Stimulated activated CD8-positive, alpha-beta memory T cell treated with anti-CD3 and anti-CD28 coated beads, Interleukin-2, amount 100 ng/mL, for 1 hour (primary cell): ENCODE data around the gene PKP3.
"Not testable (repeated sequence)": the region's sequence is repeated elsewhere in the genome, so short reads cannot be mapped to it uniquely, and the experiment has no call there.

ENCODE experiments used
- DNase-seq, 2 donors: peaks; one replicate each; pipeline ENCODE4 v3.0.0-alpha.2; 2020; ENCODE audit warnings: low read depth in 2 of 2

PKP3 gene

DNA sequence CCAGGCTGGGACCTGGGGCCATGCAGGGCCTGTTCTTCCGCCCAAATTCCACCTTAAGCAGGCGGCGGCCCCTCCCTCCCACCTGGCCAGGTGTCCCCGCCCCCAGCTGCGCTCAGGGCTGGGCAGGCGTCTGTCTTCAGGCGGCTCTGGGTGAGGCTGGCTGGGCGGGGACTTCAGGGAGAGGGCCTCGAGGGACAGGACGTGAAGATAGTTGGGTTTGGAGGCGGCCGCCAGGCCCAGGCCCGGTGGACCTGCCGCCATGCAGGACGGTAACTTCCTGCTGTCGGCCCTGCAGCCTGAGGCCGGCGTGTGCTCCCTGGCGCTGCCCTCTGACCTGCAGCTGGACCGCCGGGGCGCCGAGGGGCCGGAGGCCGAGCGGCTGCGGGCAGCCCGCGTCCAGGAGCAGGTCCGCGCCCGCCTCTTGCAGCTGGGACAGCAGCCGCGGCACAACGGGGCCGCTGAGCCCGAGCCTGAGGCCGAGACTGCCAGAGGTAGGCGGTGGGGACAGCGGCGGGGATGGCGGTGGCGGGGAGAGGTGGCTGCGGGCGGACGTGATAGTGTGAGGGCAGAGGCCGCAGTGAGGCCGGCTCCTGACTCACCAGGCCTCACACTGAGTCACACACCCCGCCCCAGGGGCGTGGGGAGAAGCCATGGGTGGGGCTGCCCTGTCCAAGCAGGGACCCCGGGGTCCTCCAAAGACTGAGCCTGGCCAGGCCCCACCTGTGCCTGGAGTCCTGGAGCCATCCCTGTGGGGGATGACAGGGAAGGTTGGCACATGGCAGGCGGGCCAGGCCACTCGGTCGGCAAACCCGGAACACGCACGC lies at the start of gene PKP3:
PKP3 (plus strand) TSS at position 176 of the 824 bp plus-strand sequence; CDS start at position 260, 84 bp downstream.
- DNase-seq: no peak

- no peak for DNase-seq
These were observed 49.0 kb upstream of the PKP3 start for GRCh38 chr11:344836-345578.

GRCh38 chr11:346529-346928 lies 47.5 kb upstream of the PKP3 start:
- DNase-seq: no peak

- DNase-seq: not testable (repeated sequence)
These were observed 44.6 kb upstream of the PKP3 start for GRCh38 chr11:349270-349954.

GRCh38 chr11:350033-350722 lies 43.8 kb upstream of the PKP3 start:
- DNase-seq: not testable (repeated sequence)

GRCh38 chr11:350723-351255 lies 43.2 kb upstream of the PKP3 start:
- no peak for DNase-seq

DNA sequence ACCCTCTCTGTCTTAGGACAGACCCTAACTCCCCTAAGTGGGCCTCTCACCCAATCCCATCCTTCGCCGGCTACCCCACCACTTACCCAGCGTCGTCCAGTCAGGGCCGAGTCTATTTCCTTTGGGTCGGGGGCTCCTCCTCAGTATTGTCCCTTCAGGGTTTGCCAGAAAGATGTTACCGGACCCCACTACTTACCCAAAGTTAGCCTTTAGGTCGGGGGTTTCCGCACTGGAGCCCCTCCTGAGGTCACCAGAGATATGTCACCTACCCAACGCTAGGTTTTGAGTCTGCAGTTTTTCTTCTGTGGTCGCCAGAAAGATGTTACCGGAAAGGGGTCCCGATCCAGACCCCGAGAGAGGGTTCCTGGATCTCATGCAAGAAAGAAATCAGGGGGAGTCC lies 42.6 kb upstream of the PKP3 start:
- no peak for DNase-seq

GRCh38 chr11:352456-353031 lies 41.5 kb upstream of the PKP3 start:
- DNase-seq: no peak

DNA sequence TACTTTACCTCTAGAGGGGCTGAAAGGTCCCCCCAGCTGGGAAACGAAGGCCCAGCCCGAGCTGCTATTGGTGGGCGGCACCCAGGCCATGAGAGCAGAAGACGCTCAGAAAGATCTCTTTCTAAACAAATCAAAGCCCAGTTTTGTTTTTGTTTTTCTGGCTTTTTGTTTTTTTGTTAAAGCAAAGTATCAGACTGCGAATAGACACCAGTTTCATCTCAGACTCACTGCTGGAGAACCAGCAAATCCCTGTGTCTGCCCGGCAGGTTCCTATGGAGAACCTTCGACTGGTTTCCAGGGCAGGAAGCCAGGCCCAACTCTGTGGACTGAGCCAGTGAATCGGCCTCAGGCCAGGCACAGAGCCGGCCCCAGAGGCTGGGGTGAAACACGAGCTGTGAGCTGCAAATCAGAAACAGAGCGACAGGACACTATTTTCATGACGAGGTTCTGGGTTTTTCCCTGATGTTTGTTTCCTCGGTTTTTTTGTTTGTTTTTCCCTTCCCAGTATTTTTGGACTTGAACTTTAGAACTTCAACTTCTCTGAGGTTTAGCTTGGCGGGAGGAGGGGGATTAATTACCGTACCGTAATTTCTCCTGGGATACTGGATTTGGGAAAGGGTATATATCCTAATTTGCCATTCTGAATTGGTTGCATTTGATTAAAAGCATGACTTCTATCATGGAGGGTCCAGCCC lies 40.7 kb upstream of the PKP3 start:
- no peak for DNase-seq

DNA sequence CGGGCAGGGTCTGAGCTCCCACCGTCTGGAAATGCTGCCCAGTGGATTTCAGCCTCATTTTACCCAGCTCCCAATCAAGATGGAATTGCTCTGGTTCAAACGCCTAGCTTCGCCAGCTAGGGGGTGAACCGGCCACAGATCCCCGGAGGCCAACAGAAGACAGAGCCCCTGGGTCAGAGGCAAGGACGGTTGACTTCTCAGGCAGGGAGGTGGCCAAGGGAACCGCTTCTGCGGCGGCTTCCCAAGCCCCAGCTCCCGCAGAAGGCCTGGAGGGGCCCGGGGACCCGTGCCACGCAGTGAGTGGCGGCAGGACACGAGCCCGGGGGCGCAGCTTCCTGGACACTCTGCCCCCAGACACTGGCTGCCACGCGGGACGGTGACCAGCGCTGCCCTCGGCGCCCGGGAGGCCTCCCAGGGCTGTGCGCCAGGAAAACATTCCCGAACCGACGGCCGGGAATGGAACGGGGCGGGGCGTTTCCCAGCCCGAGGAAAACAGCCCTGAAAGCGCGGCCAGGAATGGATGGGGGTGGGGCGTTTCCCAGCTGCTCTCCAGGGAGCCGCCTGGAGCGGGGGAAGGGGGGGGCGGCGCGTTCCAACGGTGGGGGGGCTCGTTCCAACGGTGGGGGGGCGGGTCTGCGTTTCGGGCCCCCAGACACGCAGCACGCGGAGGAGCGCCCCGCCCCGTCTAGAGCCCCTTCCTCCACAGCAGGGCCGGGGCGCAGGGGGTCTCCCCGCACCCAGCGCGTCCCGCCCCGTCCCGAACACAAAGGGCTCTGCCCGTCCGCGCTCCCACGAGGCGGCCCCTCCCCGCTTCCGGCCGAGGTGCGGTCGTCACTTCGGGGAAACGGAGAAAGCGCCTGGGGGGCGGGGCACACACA lies 38.2 kb upstream of the PKP3 start:
- DNase-seq: peak; percentile 62 to 76

GRCh38 chr11:356610-357009 lies 37.4 kb upstream of the PKP3 start:
- no peak for DNase-seq

- DNase-seq: no peak
These were observed 36.4 kb upstream of the PKP3 start for GRCh38 chr11:357582-357981.

DNA sequence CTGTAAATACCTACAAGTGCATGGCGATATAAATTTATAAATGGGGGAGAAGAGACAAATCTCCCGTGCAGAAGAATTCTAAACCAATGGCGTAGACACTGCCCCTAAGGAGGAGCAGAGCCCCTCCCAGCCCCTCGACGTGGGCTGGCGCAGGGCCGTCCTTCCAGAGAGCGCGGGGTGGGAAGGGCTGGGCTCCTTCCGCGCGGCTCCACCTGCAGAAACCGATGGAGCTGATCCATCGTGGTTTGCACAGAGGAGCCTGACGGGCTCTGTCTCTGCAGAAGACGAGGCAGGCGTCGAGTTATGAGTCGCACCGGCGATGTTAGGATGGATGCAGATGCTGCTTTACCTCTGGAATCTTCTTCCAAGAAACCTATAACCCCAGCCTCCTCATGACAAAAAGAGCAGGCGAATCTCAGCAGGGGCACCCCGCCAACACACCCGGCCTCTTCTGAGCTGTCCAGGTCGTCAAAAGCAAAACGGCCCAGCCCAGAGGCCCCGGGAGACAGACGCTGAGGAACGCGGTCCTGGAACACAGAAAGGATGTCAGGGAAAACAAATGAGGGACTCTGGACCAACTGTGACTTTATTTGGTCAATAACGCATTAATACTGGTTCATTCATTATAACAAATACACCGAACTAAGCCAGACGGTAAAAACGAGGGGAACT lies 35.7 kb upstream of the PKP3 start:
- DNase-seq: no peak

DNA sequence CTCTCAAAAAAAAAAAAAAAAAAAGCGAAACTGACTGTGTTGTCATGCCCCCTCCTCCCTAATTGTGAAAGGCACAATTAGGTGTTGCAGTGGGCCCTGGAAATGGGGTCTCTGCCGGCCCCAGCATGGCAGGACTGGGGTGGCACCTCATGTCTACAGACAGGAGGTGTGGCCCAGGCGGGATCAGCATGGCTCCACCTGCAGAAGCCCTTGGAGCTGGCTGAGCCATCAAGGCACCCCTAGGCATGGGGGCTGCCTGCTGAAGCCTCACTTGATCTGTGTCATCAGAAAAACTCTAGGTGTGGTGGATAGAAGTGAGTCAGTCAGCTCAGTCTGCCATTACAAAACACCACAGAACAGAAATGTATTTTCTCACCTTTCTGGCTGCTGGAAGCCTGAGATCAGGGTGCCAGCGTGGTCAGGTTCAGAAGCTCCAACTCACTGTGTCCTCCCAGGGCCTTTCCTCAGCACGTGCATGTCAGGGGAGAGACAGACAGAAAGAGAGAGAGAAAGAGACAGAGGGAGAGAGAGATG lies 34.8 kb upstream of the PKP3 start:
- DNase-seq: no peak

GRCh38 chr11:360326-361280 lies 33.4 kb upstream of the PKP3 start:
- no peak for DNase-seq

- DNase-seq: no peak
These were observed 31.2 kb upstream of the PKP3 start for GRCh38 chr11:362642-363442.

DNA sequence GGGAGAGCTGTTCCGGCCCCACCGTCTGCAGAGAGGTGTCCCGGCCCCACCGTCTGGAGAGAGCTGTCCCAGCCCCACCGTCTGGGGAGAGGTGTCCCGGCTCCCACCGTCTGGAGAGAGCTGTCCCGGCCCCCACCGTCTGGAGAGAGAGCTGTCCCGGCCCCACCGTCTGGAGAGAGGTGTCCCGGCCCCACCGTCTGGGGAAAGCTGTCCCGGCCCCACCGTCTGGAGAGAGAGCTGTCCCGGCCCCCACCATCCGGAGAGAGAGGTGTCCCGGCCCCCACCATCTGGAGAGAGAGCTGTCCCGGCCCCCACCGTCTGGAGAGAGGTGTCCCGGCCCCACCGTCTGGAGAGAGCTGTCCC lies 30.6 kb upstream of the PKP3 start:
- DNase-seq: not testable (repeated sequence)
